GM12873 (cell line): ENCODE results near the gene SLC6A13.

Experiments
- TF ChIP-seq, protein P1 (sequence below): IDR thresholded peaks from 2 replicates; pipeline ENCODE4 v1.5.1; 2012; ENCODE audit warnings: low read depth, mild to moderate bottlenecking, moderate library complexity, low read length, control low read depth; ENCODE audit not compliant: insufficient read depth; ENCODE audit errors: missing control alignments

The SLC6A13 gene

GRCh38 chr12:171743-172676, 90.6 kb downstream of the SLC6A13 start:
- TF ChIP-seq, protein P1, sequence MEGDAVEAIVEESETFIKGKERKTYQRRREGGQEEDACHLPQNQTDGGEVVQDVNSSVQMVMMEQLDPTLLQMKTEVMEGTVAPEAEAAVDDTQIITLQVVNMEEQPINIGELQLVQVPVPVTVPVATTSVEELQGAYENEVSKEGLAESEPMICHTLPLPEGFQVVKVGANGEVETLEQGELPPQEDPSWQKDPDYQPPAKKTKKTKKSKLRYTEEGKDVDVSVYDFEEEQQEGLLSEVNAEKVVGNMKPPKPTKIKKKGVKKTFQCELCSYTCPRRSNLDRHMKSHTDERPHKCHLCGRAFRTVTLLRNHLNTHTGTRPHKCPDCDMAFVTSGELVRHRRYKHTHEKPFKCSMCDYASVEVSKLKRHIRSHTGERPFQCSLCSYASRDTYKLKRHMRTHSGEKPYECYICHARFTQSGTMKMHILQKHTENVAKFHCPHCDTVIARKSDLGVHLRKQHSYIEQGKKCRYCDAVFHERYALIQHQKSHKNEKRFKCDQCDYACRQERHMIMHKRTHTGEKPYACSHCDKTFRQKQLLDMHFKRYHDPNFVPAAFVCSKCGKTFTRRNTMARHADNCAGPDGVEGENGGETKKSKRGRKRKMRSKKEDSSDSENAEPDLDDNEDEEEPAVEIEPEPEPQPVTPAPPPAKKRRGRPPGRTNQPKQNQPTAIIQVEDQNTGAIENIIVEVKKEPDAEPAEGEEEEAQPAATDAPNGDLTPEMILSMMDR: no peak

DNA sequence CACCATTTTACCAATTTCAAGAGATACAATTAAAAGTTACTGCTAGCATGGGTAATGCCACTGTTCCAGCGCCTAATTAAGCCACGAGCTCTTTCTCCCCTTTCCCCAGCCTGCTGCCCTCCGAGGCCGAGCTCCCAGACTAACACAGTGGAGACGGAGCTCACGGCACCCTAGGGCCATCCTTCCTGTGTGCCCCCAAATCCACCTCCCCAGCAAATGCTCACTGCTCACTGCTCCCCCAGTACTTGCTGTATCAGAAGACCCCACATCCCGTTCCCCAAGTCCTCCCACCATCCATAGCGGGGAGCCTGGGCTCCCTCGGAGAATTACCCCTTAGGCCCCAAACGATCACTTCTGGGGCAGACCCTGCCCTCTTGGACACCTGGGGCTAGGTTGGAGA, 91.4 kb downstream of the SLC6A13 start:
- TF ChIP-seq, protein P1: no peak
